Measurements from ENCODE around the gene CREB3. TPM values are rescaled to one million over a fixed set of nuclear protein-coding genes. Genes with fewer than 3 reads are reported as not detected.

CREB3 gene
- total RNA-seq, 1 donor from 2014 or later, result 16.9 TPM

- no peak overlapping the region for H3K4me3 Mint-ChIP-seq
- H3K27ac Mint-ChIP-seq, result no peak overlapping the region
- TF ChIP-seq CTCF (IDR thresholded peaks at IDR 0.05), result no peak
- no peaks in the 10 kb centered on the region for H3K9me3 Mint-ChIP-seq
- no peaks in the 10 kb centered on the region for H3K27me3 Mint-ChIP-seq
- ChIA-PET CTCF (no interaction called here), POLR2A (no interaction called here)
- intact Hi-C loops (cut with micrococcal nuclease), result no loop called here
- ATAC-seq (ENCODE audit: low read depth), result no peak
- H3K36me3 Mint-ChIP-seq (ENCODE audit: low read depth), result peaks cover 2% of the 10 kb centered on the region
- H3K4me1 Mint-ChIP-seq, result peaks cover 8% of the 10 kb centered on the region
- DNase-seq, result no peak
Observed at GRCh38 chr9:35767458-35767857, 35.0 kb downstream of the CREB3 start.

GRCh38 chr9:35769763-35770162 is 37.3 kb downstream of the CREB3 start:
- H3K36me3 Mint-ChIP-seq (ENCODE audit: low read depth), result peaks cover 2% of the 10 kb centered on the region
- H3K4me3 Mint-ChIP-seq, result no peak overlapping the region
- H3K27me3 Mint-ChIP-seq, result no peaks in the 10 kb centered on the region
- no peaks in the 10 kb centered on the region for H3K9me3 Mint-ChIP-seq
- no peak for TF ChIP-seq CTCF (IDR thresholded peaks at IDR 0.05)
- ChIA-PET POLR2A (interaction anchor here (1.2 kb wide), 1 partner anchor 13 kb away, joined by 5 read pairs; no protein-coding TSS in a partner anchor), CTCF (no interaction called here)
- no peak for ATAC-seq (ENCODE audit: low read depth)
- DNase-seq, result no peak
- intact Hi-C loops (cut with micrococcal nuclease), result no loop called here
- H3K4me1 Mint-ChIP-seq, result peaks cover 5% of the 10 kb centered on the region
- no peak overlapping the region for H3K27ac Mint-ChIP-seq

- POLR2A ChIA-PET, result interaction anchor here (0.6 to 1.1 kb wide), 2 partner anchors 15 to 21 kb away, joined by 3 read pairs; no protein-coding TSS in a partner anchor
Observed at GRCh38 chr9:35771075-35771433, 38.6 kb downstream of the CREB3 start.

GRCh38 chr9:35771534-35771933 is 39.1 kb downstream of the CREB3 start:
- H3K4me1 Mint-ChIP-seq, result peaks cover 20% of the 10 kb centered on the region
- ATAC-seq (ENCODE audit: low read depth) (no peak), DNase-seq (no peak)
- H3K4me3 Mint-ChIP-seq, result no peak overlapping the region
- H3K9me3 Mint-ChIP-seq, result no peaks in the 10 kb centered on the region
- peaks cover 2% of the 10 kb centered on the region for H3K36me3 Mint-ChIP-seq (ENCODE audit: low read depth)
- H3K27ac Mint-ChIP-seq, result no peak overlapping the region
- no peak for TF ChIP-seq CTCF (IDR thresholded peaks at IDR 0.05)
- ChIA-PET CTCF (no interaction called here), POLR2A (interaction anchor here (1.1 kb wide), 1 partner anchor 15 kb away, joined by 3 read pairs; no protein-coding TSS in a partner anchor)
- no peaks in the 10 kb centered on the region for H3K27me3 Mint-ChIP-seq
- intact Hi-C loops (cut with micrococcal nuclease), result no loop called here

More at GRCh38 chr9:35771075-35771433, 38.6 kb downstream of the CREB3 start:
- H3K27me3 Mint-ChIP-seq, result no peaks in the 10 kb centered on the region
- H3K27ac Mint-ChIP-seq, result no peak overlapping the region
- CTCF ChIA-PET, result no interaction called here
- DNase-seq, result no peak
- peaks cover 2% of the 10 kb centered on the region for H3K36me3 Mint-ChIP-seq (ENCODE audit: low read depth)
- no peak for ATAC-seq (ENCODE audit: low read depth)
- H3K4me3 Mint-ChIP-seq, result no peak overlapping the region
- intact Hi-C loops (cut with micrococcal nuclease), result no loop called here
- H3K4me1 Mint-ChIP-seq, result peaks cover 17% of the 10 kb centered on the region
- no peaks in the 10 kb centered on the region for H3K9me3 Mint-ChIP-seq
- TF ChIP-seq CTCF (IDR thresholded peaks at IDR 0.05), result no peak

GRCh38 chr9:35771943-35772342 is 39.5 kb downstream of the CREB3 start:
- Mint-ChIP-seq H3K36me3 (ENCODE audit: low read depth) (peaks cover 2% of the 10 kb centered on the region), H3K4me1 (peaks cover 18% of the 10 kb centered on the region), H3K27ac (no peak overlapping the region), H3K27me3 (no peaks in the 10 kb centered on the region), H3K9me3 (no peaks in the 10 kb centered on the region), H3K4me3 (no peak overlapping the region)
- ChIA-PET CTCF (no interaction called here), POLR2A (interaction anchor here (0.7 kb wide), 1 partner anchor 641 kb away, joined by 3 read pairs; no protein-coding TSS in a partner anchor)
- TF ChIP-seq CTCF (IDR thresholded peaks at IDR 0.05), result no peak
- intact Hi-C loops (cut with micrococcal nuclease), result no loop called here
- no peak for ATAC-seq (ENCODE audit: low read depth)
- DNase-seq, result no peak

All from activated B cell treated with CpG ODN at 0.5 μM for 24 hours (primary cell).